ENCODE results near the gene TADA2B.

TADA2B gene

GRCh38 chr4:7013175-7013574 lies 30.0 kb upstream of the TADA2B start:
- Histone ChIP-seq H3K27ac (no peak overlapping the region), H3K4me1 (no peaks in the 10 kb centered on the region), H3K9me3 (no peaks in the 10 kb centered on the region), H3K4me3 (no peak overlapping the region), H3K36me3 (peaks cover 51 to 98% (median 82%) of the 10 kb centered on the region in 3 donors), H3K27me3 (no peaks in the 10 kb centered on the region)
- TF ChIP-seq CTCF (IDR thresholded peaks at IDR 0.05), result no peak
- intact Hi-C loops (cut with DNase I; ENCODE audit: low total_unique reads), result no loop called here
- DNase-seq, result no peak

- Histone ChIP-seq H3K27me3 (no peaks in the 10 kb centered on the region), H3K36me3 (peaks cover 43 to 98% (median 85%) of the 10 kb centered on the region in 3 donors), H3K4me1 (no peaks in the 10 kb centered on the region), H3K4me3 (no peak overlapping the region), H3K9me3 (no peaks in the 10 kb centered on the region), H3K27ac (no peak overlapping the region)
- intact Hi-C loops (cut with DNase I; ENCODE audit: low total_unique reads), result no loop called here
- DNase-seq, result no peak
- TF ChIP-seq CTCF (IDR thresholded peaks at IDR 0.05), result no peak
Observed at GRCh38 chr4:7014815-7015214, 28.4 kb upstream of the TADA2B start.

GRCh38 chr4:7015383-7016035 lies 27.7 kb upstream of the TADA2B start:
- no peak overlapping the region for H3K4me3 ChIP-seq
- no peaks in the 10 kb centered on the region for H3K4me1 ChIP-seq
- H3K9me3 ChIP-seq, result no peaks in the 10 kb centered on the region
- H3K36me3 ChIP-seq, result peaks cover 41 to 98% (median 83%) of the 10 kb centered on the region in 3 donors
- no peak for TF ChIP-seq CTCF (IDR thresholded peaks at IDR 0.05)
- intact Hi-C loops (cut with DNase I; ENCODE audit: low total_unique reads), result no loop called here
- DNase-seq, result no peak
- no peaks in the 10 kb centered on the region for H3K27me3 ChIP-seq
- H3K27ac ChIP-seq, result no peak overlapping the region

GRCh38 chr4:7016086-7016485 lies 27.1 kb upstream of the TADA2B start:
- H3K27me3 ChIP-seq, result no peaks in the 10 kb centered on the region
- H3K4me3 ChIP-seq, result no peak overlapping the region
- TF ChIP-seq CTCF (IDR thresholded peaks at IDR 0.05), result no peak
- no peaks in the 10 kb centered on the region for H3K4me1 ChIP-seq
- H3K36me3 ChIP-seq, result peaks cover 36 to 98% (median 83%) of the 10 kb centered on the region in 3 donors
- H3K9me3 ChIP-seq, result no peaks in the 10 kb centered on the region
- DNase-seq, result no peak
- H3K27ac ChIP-seq, result no peak overlapping the region
- intact Hi-C loops (cut with DNase I; ENCODE audit: low total_unique reads), result no loop called here

GRCh38 chr4:7016512-7016911 lies 26.7 kb upstream of the TADA2B start:
- Histone ChIP-seq H3K27me3 (no peaks in the 10 kb centered on the region), H3K4me3 (no peak overlapping the region), H3K4me1 (no peaks in the 10 kb centered on the region), H3K27ac (no peak overlapping the region), H3K36me3 (peaks cover 32 to 98% (median 83%) of the 10 kb centered on the region in 3 donors), H3K9me3 (no peaks in the 10 kb centered on the region)
- no peak for DNase-seq
- intact Hi-C loops (cut with DNase I; ENCODE audit: low total_unique reads), result no loop called here
- no peak for TF ChIP-seq CTCF (IDR thresholded peaks at IDR 0.05)

Data from tibial artery (tissue), 4 donors.